ENCODE results near the gene ACOX3.

Gene ACOX3

GRCh38 chr4:8340781-8341241 lies 99.7 kb downstream of the ACOX3 start:
- DNase-seq (ENCODE audit: low read depth, low spot score), result no peak

DNA sequence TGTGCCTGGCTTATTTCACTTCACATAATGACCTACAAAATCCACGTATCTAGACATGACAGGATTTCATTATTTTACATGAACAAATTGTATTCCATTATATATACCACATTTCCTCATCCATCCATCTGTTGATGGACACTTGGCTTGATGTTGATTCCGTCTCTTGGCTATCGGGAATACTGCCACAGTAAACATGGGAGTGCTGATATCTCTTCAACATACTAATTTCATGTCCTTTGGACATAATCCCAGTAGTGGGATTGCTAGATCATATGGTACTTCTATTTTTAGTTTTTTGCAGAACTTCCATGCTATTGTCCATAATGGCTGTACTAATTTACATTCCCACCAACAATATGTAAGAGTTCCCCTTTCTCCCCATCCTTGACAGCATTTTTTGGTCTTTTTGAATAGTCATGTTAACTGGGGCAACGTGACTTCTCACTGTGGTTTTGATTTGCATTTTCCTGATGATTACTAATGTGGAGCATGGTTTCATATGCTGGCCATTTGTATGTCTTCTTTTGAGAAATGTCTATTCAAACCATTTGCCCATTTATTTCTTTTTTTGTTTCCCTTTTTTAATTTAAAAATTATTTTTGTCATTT lies 102.1 kb downstream of the ACOX3 start:
- no peak for DNase-seq (ENCODE audit: low read depth, low spot score)

- no peak for DNase-seq (ENCODE audit: low read depth, low spot score)
These were observed 104.0 kb downstream of the ACOX3 start for GRCh38 chr4:8336412-8337075.

- no peak for DNase-seq (ENCODE audit: low read depth, low spot score)
These were observed 104.7 kb downstream of the ACOX3 start for GRCh38 chr4:8335848-8336247.

- no peak for DNase-seq (ENCODE audit: low read depth, low spot score)
These were observed 105.6 kb downstream of the ACOX3 start for GRCh38 chr4:8334786-8335460.

DNA sequence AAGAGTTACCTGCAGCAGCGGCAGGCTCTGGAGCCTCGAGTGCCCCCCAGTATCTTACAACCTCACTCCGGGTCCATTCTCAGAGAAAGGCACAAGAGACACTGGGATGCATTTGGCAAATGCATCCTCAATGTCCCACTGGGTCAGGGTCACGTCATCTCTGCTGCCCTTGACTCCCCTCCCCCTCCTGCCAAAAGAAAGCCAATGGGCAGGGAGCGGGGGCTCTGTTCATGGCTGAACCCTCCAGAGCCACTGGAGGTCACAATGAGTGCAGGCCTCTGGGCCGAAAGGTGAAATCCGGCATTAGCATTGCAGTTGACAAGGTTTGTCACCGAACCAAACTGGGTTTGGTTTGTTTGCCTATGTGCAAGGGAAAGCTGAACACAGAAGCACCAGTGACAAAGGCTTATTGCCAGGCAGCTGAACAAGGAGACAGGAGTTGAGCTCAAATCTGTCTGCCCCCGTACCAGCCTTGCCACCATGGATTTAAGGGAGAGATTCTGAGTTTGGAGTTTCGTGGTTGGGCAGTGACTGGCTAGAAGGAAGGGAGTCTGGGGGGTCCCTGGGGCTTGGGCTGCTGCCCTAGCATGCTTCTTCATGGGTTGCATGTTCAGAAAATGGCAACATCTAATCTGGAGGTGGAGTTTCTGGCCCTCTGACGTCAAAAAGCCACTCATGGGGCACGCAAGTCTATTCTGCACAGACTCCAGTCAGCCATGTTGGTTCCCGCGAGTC lies 106.6 kb downstream of the ACOX3 start:
- DNase-seq (ENCODE audit: low read depth, low spot score), result no peak

GRCh38 chr4:8332891-8333331 lies 107.6 kb downstream of the ACOX3 start:
- DNase-seq (ENCODE audit: low read depth, low spot score), result no peak

GRCh38 chr4:8332038-8332857 lies 108.3 kb downstream of the ACOX3 start:
- no peak for DNase-seq (ENCODE audit: low read depth, low spot score)

DNA sequence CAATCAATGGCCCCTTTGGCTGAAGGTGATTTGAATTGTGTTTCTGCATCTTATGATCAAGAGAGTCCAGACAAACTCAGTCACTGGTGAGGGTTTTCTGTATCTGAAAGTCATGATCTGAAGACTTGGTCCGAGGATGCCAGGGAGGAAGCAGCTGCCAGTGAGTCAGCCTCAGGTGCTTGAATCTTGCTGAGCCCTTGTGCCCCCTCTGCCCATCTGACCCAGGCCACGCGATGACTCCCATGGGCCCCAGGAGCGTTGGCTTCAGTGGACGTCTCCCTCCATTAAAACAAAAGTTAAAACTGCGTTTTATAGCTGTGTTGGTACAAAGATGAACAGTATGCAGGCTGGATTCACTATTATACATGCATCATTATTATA lies 109.0 kb downstream of the ACOX3 start:
- no peak for DNase-seq (ENCODE audit: low read depth, low spot score)

GRCh38 chr4:8330821-8331574 lies 109.5 kb downstream of the ACOX3 start:
- DNase-seq (ENCODE audit: low read depth, low spot score), result no peak

DNA sequence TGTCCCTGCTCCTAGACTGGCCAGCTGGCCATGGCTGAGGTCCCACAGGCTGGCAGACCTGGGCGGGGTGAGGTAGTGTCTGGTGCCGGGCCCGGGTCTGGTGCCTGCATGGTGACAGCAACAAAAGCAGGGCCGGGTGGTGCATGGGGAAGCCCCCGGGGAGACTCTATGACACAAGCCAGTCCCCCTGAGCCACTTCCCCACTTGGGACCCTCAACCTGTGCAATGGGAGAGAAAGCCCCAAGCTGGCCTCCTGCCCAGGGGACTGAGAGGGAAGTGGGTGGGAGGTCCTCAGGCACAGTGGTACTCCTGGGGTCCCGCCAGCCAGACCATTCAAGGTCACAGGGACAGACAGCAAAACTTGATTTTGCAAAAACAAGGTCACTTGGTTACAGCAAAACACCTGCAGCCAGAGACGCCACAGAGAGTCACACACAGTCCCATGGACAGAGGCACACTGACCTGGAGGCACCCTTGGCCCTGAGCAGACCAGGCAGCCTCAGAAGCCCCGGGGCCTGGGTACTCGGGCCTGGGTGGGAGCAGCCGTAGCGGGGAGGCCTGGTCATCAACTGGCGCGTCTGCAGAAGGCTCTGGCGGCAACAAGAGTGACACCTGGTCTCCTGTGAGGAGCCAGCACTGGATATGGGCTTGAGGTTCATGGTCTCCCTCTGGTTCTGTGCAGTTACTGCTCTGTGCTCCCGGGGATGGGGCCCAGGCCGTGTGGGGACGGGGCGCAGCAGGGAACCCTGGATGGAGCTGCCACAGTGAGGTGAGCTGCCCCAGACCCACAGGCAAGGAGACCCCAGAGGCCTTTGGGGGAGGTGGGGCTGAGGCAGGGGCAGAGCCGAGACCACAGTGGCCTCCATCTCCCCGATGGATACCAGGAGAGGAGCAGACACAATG lies 110.4 kb downstream of the ACOX3 start:
- no peak for DNase-seq (ENCODE audit: low read depth, low spot score)

DNA sequence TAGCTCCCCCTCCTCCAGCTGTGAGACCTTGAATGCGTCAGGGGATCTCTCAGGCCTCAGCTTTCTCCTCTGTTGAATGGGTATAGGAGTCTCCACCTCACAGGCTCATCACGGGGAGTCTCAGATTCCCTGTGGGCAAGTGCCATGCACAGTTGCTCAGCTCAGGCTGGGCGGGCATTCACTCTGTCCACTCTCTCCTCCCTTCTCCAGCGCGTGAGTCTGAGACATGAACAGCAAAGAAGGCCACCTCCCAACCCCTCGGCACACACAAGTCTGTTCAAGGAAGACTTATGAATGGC lies 111.0 kb downstream of the ACOX3 start:
- DNase-seq (ENCODE audit: low read depth, low spot score), result no peak

- no peak for DNase-seq (ENCODE audit: low read depth, low spot score)
These were observed 111.5 kb downstream of the ACOX3 start for GRCh38 chr4:8328866-8329559.

GRCh38 chr4:8328456-8328855 lies 112.1 kb downstream of the ACOX3 start:
- no peak for DNase-seq (ENCODE audit: low read depth, low spot score)

GRCh38 chr4:8326206-8326605 lies 114.3 kb downstream of the ACOX3 start:
- no peak for DNase-seq (ENCODE audit: low read depth, low spot score)

DNA sequence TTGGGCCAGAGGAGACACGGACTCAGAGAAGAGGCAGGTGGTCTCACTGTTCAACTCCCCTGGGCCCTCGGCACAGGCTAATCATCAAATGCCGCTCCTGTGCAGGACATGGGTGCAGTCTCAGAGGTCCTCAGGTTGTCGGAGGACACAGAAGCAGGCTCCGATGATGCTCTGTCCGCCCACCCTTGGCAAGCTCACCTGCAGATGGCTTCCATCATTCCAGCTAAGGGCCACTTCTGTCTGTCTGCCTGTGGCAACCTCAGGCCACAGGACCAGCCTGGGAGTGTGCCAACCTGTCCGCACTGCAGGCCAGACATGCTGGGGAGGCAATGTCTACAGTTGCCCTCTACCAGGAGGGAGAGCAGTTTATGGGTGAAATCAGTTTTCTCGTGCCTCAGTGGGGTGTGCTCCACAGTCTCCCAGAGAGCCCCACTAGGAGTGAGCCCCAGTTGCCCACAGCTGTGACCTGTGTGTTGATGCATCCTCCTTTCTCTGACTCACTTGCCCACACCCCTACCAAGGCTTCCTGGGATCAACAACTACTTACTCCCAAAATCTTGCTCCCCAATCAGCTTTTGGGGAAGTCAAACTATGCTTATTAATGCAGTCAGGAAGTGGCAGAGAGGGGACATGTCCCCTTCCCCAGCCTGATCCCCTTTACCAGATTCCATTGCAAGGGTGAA lies 115.1 kb downstream of the ACOX3 start:
- DNase-seq (ENCODE audit: low read depth, low spot score), result no peak

DNA sequence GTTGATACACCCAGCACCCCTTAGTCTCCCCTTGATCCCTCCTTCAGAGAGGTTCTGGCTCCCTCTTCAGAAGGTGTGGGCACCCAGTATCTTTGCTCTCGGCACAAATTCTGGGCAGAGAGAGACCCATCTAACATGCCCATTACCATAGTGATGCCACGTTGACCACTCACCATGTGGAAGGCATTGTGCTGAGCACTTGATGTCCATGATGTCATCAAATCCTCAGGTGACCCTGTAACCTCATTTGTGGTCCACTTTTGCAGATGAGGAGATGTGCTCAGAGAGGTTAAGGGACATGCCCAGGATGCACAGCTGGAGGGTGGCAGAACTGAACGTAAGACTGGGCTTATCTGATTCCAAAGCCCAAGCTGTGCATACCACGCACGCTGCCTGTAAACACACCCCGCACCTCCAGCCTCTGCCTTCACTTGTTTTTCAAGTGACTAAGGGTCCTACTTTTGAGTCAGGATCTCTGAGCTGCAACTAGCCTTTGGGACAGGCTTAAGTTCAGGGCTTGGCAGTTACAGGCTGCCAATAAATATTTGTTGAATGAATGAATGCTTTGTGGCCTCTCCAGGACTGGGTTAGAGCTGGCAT lies 115.8 kb downstream of the ACOX3 start:
- no peak for DNase-seq (ENCODE audit: low read depth, low spot score)

DNA sequence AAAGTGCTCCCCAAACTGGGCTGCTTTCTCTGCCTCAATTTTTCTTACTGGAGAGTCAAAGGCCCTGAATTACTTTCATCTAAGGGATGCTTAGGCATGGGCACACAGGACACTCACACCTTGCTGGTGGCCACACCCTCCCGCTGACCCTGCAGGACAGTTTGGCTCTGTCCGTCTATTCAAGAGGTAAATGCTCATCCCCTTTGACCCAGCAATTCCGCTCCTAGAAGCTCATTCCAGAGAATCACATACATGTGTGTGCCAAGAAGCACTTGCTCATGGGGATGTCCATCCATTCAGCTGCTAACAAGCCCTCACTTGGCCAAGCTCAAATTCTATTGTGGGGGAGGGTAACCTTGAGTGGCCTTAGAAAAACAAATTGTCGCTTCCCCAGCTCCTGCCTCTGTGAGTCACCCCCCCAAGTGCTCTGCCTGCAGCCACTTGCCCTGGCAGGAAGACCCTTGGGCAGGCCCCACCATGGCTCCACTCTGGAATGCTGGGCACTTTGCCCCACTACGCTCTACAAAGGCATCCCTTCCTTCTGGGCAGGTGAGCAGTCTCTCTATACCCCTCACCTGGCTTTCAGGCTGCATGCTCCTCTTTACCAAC lies 116.5 kb downstream of the ACOX3 start:
- DNase-seq (ENCODE audit: low read depth, low spot score), result no peak
